HEK293T (cell line): ENCODE data around the gene ZCCHC24.

Experiments
- CTCF ChIA-PET: fragments of 350-600 bp; formaldehyde crosslinking; extraction: SDS; loops from one replicate; lab custom pipeline; 2021; ENCODE audit warnings: antibody characterized with exemption, inconsistent platforms; lab: Yijun Ruan, JAX
- POLR2A ChIA-PET: fragments of 350-600 bp; formaldehyde crosslinking; extraction: SDS; loops from one replicate; lab custom pipeline; 2020; ENCODE audit warnings: antibody characterized with exemption, inconsistent platforms; lab: Yijun Ruan, JAX
- DNase-seq: peaks from one replicate; pipeline ENCODE4 v3.0.0; 2012; ENCODE audit warnings: mixed read lengths; ENCODE audit errors: extremely low spot score
- ARNT ChIP-seq: fragments of 450-650 bp; IDR thresholded peaks from 2 replicates; pipeline ENCODE4 v1.6.1; 2017; ENCODE audit warnings: mild to moderate bottlenecking
- BHLHE40 ChIP-seq: fragments of 450-650 bp; IDR thresholded peaks from 2 replicates; pipeline ENCODE4 v1.6.1; 2016; ENCODE audit warnings: mild to moderate bottlenecking, moderate library complexity, borderline replicate concordance
- CTBP1 ChIP-seq: fragments of 450-650 bp; IDR thresholded peaks from 2 replicates; pipeline ENCODE4 v1.6.1; 2016; ENCODE audit warnings: borderline replicate concordance
- ELF4 ChIP-seq: fragments of 450-650 bp; IDR thresholded peaks from 2 replicates; pipeline ENCODE4 v1.6.1; 2017; ENCODE audit warnings: antibody characterized with exemption
- FOXA1 ChIP-seq: fragments of 450-650 bp; IDR thresholded peaks from 2 replicates; pipeline ENCODE4 v1.6.1; 2016; ENCODE audit warnings: mild to moderate bottlenecking
- FOXK2 ChIP-seq: fragments of 450-650 bp; IDR thresholded peaks from 2 replicates; pipeline ENCODE4 v1.6.1; 2016; ENCODE audit warnings: mild to moderate bottlenecking
- FOXM1 ChIP-seq: fragments of 450-650 bp; IDR thresholded peaks from 2 replicates; pipeline ENCODE4 v1.6.1; 2017; ENCODE audit warnings: mild to moderate bottlenecking, borderline replicate concordance
- HDGF ChIP-seq: fragments of 450-650 bp; IDR thresholded peaks from 2 replicates; pipeline ENCODE4 v1.6.1; 2017; ENCODE audit warnings: antibody characterized with exemption, borderline replicate concordance
- L3MBTL2 ChIP-seq: fragments of 450-650 bp; conservative IDR thresholded peaks from 2 replicates; pipeline ENCODE4 v1.6.1; 2016; ENCODE audit warnings: mild to moderate bottlenecking
- LEF1 ChIP-seq: fragments of 450-650 bp; IDR thresholded peaks from 2 replicates; pipeline ENCODE4 v1.6.1; 2017; ENCODE audit warnings: mild to moderate bottlenecking, borderline replicate concordance
- NFRKB ChIP-seq: fragments of 450-650 bp; IDR thresholded peaks from 2 replicates; pipeline ENCODE4 v1.6.1; 2016; ENCODE audit warnings: mild to moderate bottlenecking, moderate library complexity
- PKNOX1 ChIP-seq: fragments of 450-650 bp; IDR thresholded peaks from 2 replicates; pipeline ENCODE4 v1.6.1; 2016
- SP1 ChIP-seq: fragments of 450-650 bp; IDR thresholded peaks from 2 replicates; pipeline ENCODE4 v1.6.1; 2017
- SUZ12 ChIP-seq: fragments of 450-650 bp; IDR thresholded peaks from 2 replicates; pipeline ENCODE4 v1.6.1; 2016; ENCODE audit warnings: mild to moderate bottlenecking
- TARDBP ChIP-seq: fragments of 450-650 bp; IDR thresholded peaks from 2 replicates; pipeline ENCODE4 v1.6.1; 2016
- ZNF384 ChIP-seq: fragments of 450-650 bp; IDR thresholded peaks from 2 replicates; pipeline ENCODE4 v1.6.1; 2016

ZCCHC24 gene

GRCh38 chr10:79440281-79440680, 5.1 kb downstream of the ZCCHC24 start:
- ChIA-PET POLR2A (interaction anchor here (1.7 kb wide), 1 partner anchor 10 kb away, joined by 6 read pairs; no protein-coding TSS in a partner anchor), CTCF (no interaction called here)
- DNase-seq = no peak
- TF ChIP-seq FOXM1 = no peak
- no peak for TF ChIP-seq ARNT
- TF ChIP-seq BHLHE40 = no peak
- TF ChIP-seq LEF1 = no peak
- TF ChIP-seq HDGF = no peak
- no peak for TF ChIP-seq SP1
- no peak for TF ChIP-seq NFRKB
- no peak for TF ChIP-seq ZNF384
- no peak for TF ChIP-seq L3MBTL2
- no peak for TF ChIP-seq TARDBP
- TF ChIP-seq SUZ12 = no peak

- POLR2A ChIA-PET = no interaction called here
These were observed 6.7 kb downstream of the ZCCHC24 start for GRCh38 chr10:79438699-79439085.

GRCh38 chr10:79438021-79438698, 7.3 kb downstream of the ZCCHC24 start:
- TF ChIP-seq ARNT (no peak), SUZ12 (no peak), FOXK2 (no peak)
- CTCF ChIA-PET = interaction anchor here (1.1 kb wide), 1 partner anchor 29 kb away, joined by 3 read pairs; no protein-coding TSS in a partner anchor
- DNase-seq = no peak
- POLR2A ChIA-PET = no interaction called here

More at GRCh38 chr10:79438699-79439085, 6.7 kb downstream of the ZCCHC24 start:
- DNase-seq = no peak
- no peak for TF ChIP-seq SP1
- no peak for TF ChIP-seq FOXM1
- no peak for TF ChIP-seq BHLHE40
- no peak for TF ChIP-seq CTBP1
- TF ChIP-seq TARDBP = no peak
- TF ChIP-seq PKNOX1 = no peak
- no peak for TF ChIP-seq L3MBTL2
- no peak for TF ChIP-seq ZNF384
- TF ChIP-seq FOXA1 = no peak
- TF ChIP-seq NFRKB = no peak
- no peak for TF ChIP-seq HDGF
- TF ChIP-seq LEF1 = no peak
- CTCF ChIA-PET = interaction anchor here (1.1 kb wide), 1 partner anchor 29 kb away, joined by 3 read pairs; no protein-coding TSS in a partner anchor

- no peak for DNase-seq
- TF ChIP-seq BHLHE40 (no peak), FOXK2 (no peak), NFRKB (no peak), LEF1 (no peak), SUZ12 (no peak), HDGF (no peak), CTBP1 (no peak), ZNF384 (no peak), SP1 (no peak), FOXM1 (no peak)
- POLR2A ChIA-PET = no interaction called here
- CTCF ChIA-PET = no interaction called here
These were observed 8.2 kb downstream of the ZCCHC24 start for GRCh38 chr10:79437111-79437814.

GRCh38 chr10:79436850-79437103, 8.6 kb downstream of the ZCCHC24 start:
- ChIA-PET CTCF (no interaction called here), POLR2A (no interaction called here)
- TF ChIP-seq ELF4 (no peak), ARNT (no peak), TARDBP (no peak), LEF1 (no peak), SUZ12 (no peak), BHLHE40 (no peak), CTBP1 (no peak), SP1 (no peak), FOXK2 (no peak), FOXM1 (no peak)
- no peak for DNase-seq

- DNase-seq = no peak
- CTCF ChIA-PET = no interaction called here
- POLR2A ChIA-PET = interaction anchor here (2.8 kb wide), 1 partner anchor 9 kb away, joined by 11 read pairs; the partner anchor contains the start of gene ZCCHC24
- TF ChIP-seq FOXA1 = no peak
These were observed 9.2 kb downstream of the ZCCHC24 start for GRCh38 chr10:79436066-79436849.
